ENCODE results near the gene FOXN4.

FOXN4 gene

DNA sequence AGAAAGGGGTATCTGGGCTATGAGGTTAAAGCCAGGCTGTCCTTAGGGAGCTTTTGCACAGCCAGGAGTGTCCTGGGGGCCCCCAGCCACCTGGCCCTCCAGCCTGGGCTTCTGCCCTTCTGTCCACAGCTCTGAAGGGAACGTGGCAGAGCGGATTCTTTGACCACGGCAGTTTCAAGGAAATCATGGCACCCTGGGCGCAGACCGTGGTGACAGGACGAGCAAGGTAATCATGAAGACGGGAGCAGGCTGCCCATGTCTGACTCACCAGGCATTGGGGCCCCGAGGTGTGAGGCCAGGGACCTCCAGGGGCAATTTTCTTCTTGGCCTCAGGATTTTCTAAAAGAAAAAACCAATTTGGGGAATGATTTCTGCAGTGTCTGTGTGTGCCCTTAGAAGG lies 53.1 kb downstream of the FOXN4 start:
- DNase-seq = no peak

DNA sequence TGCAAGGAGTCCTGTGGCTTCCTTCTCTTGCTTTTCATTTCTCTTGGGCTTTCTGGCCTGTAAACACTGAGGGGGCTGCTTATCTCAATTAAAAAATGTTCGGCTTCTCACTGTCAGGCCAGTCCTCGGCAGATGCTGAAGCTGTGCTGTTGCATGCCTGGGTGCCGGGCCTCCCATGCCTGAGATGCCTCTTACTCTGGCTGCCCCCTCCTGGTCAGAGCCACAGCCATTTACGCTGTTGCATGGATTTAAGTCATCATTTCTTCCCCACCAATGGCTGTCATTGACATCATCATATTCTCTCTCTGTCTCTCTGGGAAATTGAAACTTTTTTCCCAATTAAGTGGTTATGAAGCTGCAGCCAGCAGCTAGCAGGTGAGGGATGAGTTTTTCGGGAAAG lies 53.7 kb downstream of the FOXN4 start:
- DNase-seq = no peak

DNA sequence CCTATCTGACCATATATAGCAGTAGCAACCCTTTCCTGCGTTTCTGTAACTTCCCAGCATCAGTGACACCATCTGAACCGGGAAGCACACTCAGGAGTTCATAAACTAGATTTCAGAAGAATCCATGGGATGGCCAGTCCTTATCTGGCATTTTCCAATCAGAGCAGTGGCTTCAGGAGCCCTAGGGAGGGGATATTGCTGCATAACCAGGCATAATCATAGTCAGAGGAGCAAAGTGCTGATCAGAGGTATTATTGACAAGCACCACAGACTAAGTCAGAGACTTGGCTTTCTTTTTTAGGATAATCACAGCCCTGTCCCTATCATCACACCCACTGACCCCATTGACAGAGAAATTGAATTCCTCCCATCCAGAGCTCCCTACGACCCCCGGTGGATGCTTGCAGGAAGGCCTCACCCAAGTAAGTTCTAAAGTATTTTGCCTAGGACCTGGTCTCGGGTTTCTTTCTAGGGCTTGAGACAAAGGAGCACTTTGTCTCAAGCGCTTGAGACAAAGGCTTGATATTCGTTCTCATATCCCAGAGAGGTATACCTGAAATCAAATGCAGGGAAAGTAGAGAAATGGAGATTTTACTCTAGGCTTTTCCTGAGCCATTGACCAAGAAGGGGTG lies 55.1 kb downstream of the FOXN4 start:
- DNase-seq = no peak

DNA sequence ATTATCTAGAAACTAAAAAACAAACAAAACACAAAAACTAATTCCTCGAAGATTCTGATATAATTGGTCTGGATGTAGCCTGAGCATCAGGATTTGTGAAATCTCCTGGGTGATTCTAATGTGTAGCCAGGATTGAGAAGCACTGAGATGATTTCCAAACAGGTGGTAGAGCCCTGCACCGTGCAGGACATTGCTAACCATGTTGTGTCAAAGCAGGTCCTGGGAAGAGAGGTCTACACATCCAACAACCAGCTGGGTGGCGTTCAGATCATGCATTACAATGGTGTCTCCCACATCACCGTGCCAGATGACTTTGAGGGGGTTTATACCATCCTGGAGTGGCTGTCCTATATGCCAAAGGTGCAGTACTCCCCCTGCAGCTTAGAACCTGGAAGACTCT lies 56.3 kb downstream of the FOXN4 start:
- DNase-seq = no peak

DNA sequence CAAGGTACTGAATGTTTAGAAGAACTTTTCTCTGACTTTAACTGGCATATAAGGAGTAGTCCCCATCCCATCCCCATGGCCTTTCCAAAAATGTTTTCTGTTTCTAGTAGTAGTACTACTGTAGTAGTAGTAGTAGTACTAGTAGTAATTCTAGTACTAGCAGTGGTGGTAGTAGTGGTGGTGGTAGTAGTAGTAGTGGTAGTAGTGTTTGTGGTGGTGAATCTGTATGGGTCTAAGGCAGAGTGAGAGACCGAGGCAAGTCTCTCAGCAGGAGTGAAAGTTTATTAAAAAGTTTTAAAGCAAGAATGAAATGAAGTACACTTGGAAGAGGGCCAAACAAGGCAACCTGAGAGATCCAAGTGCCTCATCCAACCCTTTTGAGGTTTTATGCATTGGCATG lies 58.6 kb downstream of the FOXN4 start:
- no peak for DNase-seq

DNA sequence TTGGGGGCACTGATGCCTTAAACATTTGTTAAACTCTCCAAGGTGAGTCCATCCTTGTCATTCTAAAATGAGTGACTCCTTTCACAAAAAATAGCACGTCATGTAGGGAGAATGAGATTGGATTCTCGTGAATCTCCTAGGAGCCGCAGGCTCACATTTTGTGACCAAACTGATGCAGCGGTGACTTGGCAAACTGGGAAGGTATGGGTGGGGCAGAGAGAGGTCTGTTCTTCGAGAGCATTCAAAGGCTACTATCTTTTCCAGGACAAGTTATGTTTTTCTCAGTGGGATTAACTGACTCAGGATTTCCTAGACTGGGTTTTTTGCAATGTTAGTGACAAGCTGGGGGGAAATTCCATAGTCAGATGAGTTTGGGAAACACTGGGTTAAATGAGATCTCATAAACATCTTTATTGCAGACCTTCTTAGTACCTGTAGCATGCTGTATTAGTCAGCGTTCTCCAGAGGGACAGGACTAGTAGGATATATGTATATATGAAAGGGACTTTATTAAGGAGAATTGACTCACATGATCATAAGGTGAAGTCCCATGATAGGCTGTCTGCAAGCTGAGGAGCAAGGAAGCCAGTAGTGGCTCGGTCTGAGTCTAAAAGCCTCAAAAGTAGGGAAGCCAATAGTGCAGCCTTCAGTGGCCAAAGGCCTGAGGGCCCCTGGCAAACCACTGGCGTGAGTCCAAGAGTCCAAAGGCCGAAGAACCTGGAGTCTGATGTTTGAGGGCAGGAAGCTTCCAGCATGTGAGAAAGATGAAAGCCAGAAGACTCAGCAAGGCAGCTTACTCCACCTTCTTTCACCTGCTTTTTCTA lies 61.0 kb downstream of the FOXN4 start:
- no peak for DNase-seq

DNA sequence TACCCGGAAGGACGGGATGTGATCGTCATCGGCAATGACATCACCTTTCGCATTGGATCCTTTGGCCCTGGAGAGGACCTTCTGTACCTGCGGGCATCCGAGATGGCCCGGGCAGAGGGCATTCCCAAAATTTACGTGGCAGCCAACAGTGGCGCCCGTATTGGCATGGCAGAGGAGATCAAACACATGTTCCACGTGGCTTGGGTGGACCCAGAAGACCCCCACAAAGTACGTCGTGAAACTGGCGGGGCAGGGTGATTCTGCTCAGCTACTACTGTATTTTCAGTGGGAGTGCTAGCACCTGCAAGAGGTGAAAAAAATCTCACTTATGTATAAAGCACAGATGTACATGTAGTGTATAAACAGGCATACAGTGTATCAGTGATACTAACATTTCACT lies 62.9 kb downstream of the FOXN4 start:
- no peak for DNase-seq

DNA sequence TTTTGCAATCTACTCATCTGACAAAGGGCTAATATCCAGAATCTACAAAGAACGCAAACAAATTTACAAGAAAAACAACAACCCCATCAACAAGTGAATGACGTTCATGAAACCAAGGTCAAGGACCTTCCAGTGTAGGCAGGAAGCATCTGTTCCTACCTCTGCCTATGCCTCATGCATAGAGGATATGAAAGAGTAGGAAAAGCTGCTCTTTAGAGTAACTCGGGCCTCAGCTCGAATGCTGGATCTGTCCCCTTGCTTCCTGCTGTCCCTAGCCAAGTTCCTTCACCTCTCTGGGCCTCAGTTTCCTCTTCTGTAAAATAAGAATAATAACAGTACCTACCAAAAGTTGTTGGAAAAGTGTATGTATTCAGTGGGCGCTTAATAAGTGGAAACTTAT lies 65.0 kb downstream of the FOXN4 start:
- no peak for DNase-seq

DNA sequence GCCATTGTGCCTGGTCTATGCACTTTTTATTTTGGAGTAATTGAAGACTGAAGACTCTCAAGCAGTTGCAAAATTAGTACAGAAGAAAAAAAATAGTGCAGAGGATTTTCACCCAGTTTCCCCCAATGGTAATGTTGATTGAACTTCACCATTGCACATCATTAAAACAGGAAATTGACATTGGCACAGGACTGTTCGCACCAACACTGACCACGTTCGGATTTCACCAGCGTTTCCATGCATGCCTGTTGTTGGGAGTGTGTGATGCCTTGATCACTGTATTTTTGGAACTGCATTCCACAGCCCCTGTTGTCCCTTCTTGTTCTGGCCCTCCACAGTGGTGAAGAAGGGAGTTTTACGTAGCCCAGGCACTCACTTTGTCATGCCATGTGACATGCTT lies 67.1 kb downstream of the FOXN4 start:
- DNase-seq = no peak

DNA sequence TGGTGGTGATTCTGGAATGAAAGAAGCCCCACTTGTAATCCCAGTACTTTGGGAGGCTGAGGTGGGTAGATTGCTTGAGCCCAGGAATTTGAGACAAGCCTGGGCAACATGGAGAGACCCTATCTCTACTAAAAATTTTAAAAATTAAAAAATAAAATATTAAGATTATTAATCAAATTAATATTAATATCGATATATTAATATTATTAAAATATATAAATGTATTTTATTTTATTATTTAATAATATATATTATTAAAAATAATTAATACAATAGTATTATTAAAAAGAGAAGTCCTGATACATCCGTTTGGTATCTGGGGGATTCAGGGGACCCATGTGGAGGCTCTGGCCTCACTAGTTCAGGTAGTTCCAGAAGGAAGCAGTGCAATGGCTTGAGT lies 68.7 kb downstream of the FOXN4 start:
- no peak for DNase-seq

DNA sequence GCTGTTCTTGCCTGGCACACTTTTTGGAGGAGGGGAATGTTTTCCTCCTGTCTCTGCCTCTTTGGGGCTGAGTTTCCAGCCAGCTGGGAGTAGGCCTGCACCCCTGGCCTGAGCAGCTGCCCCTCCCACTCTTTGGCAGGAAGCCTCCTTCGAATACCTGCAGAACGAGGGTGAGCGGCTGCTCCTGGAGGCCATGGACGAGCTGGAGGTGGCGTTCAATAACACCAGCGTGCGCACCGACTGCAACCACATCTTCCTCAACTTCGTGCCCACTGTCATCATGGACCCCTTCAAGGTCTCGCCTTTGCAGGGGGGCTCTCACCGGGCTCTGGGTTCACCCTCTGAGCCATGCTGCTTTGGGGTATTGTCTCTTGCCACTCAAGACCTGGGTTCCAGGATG lies 69.4 kb downstream of the FOXN4 start:
- DNase-seq = no peak

DNA sequence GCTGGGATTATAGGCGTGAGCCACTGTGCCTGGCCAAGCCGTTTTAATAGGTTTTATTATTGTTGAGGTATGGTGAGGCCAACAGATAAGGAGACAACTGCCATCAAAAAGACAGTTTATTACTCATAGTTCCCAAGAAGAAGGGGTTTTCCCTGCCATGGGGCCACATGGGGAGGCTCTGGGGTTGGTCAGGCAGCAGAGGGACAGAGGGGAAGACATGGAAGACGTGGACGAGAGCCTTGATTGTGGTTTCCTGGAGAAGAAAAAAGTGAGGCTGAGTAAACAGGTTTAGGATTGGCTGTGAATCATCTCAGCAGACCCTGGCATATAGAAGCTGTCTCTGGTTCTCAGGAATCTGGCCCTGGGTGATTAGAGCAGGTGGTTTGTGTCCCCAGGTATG lies 69.9 kb downstream of the FOXN4 start:
- no peak for DNase-seq

DNA sequence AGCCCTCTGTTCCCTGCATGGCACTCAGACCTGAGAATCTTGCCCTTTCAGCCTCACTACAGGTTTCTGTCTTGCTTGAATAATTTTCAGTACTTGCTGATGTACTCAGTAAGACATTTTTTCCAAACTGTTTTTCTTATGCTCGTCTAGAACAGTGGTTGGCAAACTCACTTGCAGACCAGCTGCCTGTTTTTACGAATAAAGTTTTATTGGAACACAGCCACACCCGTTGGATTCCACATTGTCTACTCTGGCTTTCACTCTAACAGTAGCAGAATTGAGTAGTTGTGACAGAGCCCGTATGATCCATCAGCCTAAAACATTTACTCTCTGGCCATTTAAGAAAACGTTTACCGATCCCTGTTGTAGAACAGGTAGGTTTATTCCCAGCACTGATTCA lies 72.8 kb downstream of the FOXN4 start:
- DNase-seq = no peak

DNA sequence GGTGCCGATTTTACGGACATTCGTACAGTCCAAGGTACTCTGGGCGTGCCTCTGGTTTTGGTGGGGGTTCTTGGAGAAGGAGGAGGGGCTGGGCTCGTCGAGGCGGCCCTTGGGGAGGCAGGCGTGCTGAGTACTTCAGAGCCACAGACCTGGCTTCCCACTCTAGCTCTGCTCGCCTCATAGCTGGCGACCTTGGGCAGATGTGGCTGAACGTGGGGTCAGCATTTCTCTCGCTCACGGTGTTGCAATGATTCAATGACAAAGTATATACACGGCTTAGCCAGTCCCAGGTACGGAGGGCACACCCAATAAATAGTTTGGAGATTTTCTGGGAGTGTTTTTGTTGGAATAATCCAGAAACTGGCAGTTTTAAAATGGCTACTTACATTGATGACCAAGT lies 75.1 kb downstream of the FOXN4 start:
- DNase-seq = no peak

DNA sequence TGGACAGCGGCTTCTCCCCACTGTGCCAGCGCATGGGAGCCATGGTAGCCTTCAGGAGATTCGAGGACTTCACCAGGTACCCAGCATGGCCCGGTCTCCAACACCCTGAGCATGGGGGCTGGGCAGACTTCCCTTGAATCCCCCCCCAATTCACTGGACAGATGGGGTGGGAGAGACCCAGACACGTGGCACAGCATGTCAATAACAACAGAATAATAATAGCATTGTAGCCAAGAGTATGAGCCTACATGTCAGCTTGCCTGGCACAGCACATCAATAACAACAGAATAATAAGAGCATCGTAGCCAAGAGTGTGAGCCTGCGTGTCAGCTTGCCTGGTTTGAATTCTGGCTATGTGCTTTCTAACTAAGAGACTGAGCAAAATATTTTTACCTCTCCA lies 76.4 kb downstream of the FOXN4 start:
- no peak for DNase-seq

DNA sequence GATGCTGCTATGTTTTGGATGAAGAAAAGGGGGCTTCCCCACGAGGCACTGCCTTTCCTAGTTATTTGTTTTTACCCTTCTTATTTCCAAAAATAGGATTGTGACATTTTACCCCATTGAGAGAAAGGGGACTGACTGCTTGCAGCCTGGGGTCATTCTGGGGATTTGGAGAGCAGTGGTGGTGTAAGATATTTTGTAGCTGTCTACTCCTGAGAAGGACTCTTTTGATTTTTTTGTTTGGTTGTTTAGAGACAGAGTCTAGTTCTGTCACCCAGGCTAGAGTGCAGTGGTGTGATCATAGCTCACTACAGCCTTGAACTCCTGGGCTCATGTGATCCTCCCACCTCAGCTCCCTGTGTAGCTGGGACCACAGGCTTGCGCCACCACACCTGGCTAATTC lies 78.9 kb downstream of the FOXN4 start:
- no peak for DNase-seq

DNA sequence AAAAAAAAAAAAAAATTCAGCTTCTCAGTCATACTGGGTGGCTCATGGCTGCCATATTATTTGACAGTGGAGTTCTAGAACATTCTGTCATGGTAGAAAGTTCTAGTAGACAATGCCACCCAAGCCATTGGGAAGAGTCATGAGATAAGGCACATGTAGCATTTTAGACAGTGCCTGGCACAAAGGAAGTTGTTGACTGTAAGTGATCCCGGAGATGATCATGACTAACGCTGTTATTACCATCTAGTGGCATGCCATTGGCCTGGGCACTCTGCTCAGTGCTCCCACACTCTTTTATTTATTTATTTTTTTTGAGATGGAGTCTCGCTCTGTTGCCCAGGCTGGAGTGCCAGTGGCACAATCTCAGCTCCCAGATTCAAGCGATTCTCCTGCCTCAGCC lies 80.4 kb downstream of the FOXN4 start:
- DNase-seq = no peak
